T-cell (primary cell): ENCODE data around the gene NOL4L. TPM values are rescaled to one million over a fixed set of nuclear protein-coding genes. Genes with fewer than 3 reads are reported as not detected.

ENCODE experiments used
- ATAC-seq, 4 experiments: fragments of 200-7000 bp in 3 of 4; fragments of 150-1000 bp in 1 of 4; cut with Tn5 transposase; replicated peaks in 1 of 4; 1 replicate in 3 of 4; 2 replicates in 1 of 4; pipeline ENCODE4 v1.10.0; 2021; ENCODE audit warnings: moderate library complexity in 3 of 4, mild to moderate bottlenecking in 2 of 4, moderate number of reproducible peaks in 1 of 4
- CTCF ChIA-PET, 2 donors: fragments of 300-600 bp; sonication (Branson Sonifier 250); formaldehyde crosslinking; loops; one replicate each; lab custom pipeline; 2022; ENCODE audit warnings: antibody characterized with exemption in 2 of 2; lab: Charles Lee
- POLR2A ChIA-PET, 2 donors: fragments of 300-600 bp; sonication (Branson Sonifier 250); formaldehyde crosslinking; loops; one replicate each; lab custom pipeline; 2022; ENCODE audit warnings: antibody characterized with exemption in 2 of 2; lab: Charles Lee
- DNase-seq, 35 experiments: peaks; one replicate each; pipeline versions ENCODE4 v3.0.0 to v3.0.0-alpha.2; 2013 to 2023
- H3K27ac ChIP-seq: one replicate; pipeline ENCODE4 v1.5.1; 2013; ENCODE audit warnings: low read length
- H3K27me3 ChIP-seq, 2 experiments: replicated peaks in 1 of 2; 1 replicate in 1 of 2; 2 replicates in 1 of 2; pipeline versions ENCODE4 v1.6.1 to v1.7.0; 2013; ENCODE audit warnings: low read length in 1 of 2, mixed read lengths in 1 of 2; ENCODE audit not compliant: control insufficient read depth in 2 of 2, insufficient read depth in 2 of 2; ENCODE audit errors: extremely low read depth in 1 of 2
- H3K36me3 ChIP-seq, 2 donors: 1 replicate in 1 of 2; 2 replicates in 1 of 2; pipeline versions ENCODE4 v1.6.1 to v1.7.0; 2013; ENCODE audit warnings: low read length in 1 of 2; ENCODE audit not compliant: control insufficient read depth in 2 of 2, insufficient read depth in 1 of 2; ENCODE audit errors: extremely low read depth in 1 of 2
- H3K4me1 ChIP-seq, 2 experiments: 1 replicate in 1 of 2; 2 replicates in 1 of 2; pipeline versions ENCODE4 v1.6.1 to v1.7.0; 2013; ENCODE audit warnings: low read length in 2 of 2, mixed read lengths in 1 of 2; ENCODE audit not compliant: insufficient read depth in 2 of 2, control insufficient read depth in 1 of 2; ENCODE audit errors: extremely low read depth in 1 of 2
- H3K4me3 ChIP-seq, 2 donors: 1 replicate in 1 of 2; 2 replicates in 1 of 2; pipeline versions ENCODE4 v1.5.1 to v1.7.0; 2013; ENCODE audit warnings: mild to moderate bottlenecking in 2 of 2, low read length in 1 of 2, moderate library complexity in 1 of 2; ENCODE audit not compliant: control insufficient read depth in 1 of 2; ENCODE audit errors: extremely low read depth in 1 of 2
- H3K9me3 ChIP-seq: 2 replicates; pipeline ENCODE4 v1.7.0; 2013
- H3K27ac Mint-ChIP-seq, 2 donors: one replicate each; pipeline ENCODE4 v1.8.0; 2020 to 2021; ENCODE audit warnings: mild to moderate bottlenecking in 2 of 2, mixed read lengths in 2 of 2
- H3K27me3 Mint-ChIP-seq, 2 donors: one replicate each; pipeline ENCODE4 v1.8.0; 2021 to 2022; ENCODE audit warnings: mixed read lengths in 2 of 2
- H3K36me3 Mint-ChIP-seq: one replicate; pipeline ENCODE4 v1.8.0; 2021; ENCODE audit warnings: mixed read lengths
- H3K4me1 Mint-ChIP-seq, 3 donors: one replicate each; pipeline ENCODE4 v1.8.0; 2020 to 2022; ENCODE audit warnings: mixed read lengths in 3 of 3, mild to moderate bottlenecking in 1 of 3
- H3K4me3 Mint-ChIP-seq, 3 donors: one replicate each; pipeline ENCODE4 v1.8.0; 2020 to 2022; ENCODE audit warnings: mild to moderate bottlenecking in 3 of 3, mixed read lengths in 3 of 3, moderate library complexity in 3 of 3
- H3K9me3 Mint-ChIP-seq, 3 donors: one replicate each; pipeline ENCODE4 v1.8.0; 2020 to 2022; ENCODE audit warnings: mixed read lengths in 3 of 3
- WGBS: methylation state at CpG from one replicate; pipeline ENCODE4 v1.1.5; 2013; ENCODE audit warnings: missing lambda C conversion rate; ENCODE audit not compliant: insufficient coverage; 5-methylcytosine and 5-hydroxymethylcytosine counted together
- total RNA-seq, 35 experiments: library from RNA in 6 of 35; stranded (reverse) in 6 of 35; fragments of 120-200 nt in 1 of 35; gene quantifications; one replicate each; pipeline versions ENCODE4 v1.2.1 to v1.2.4 and lab custom pipeline; 2013 to 2026

NOL4L gene
- total RNA-seq, 5 donors from 2014 or later (not counting 1 experiment from before 2014, with no cell fraction given), result 63.5 to 88.8 (median 74.4) TPM

DNA sequence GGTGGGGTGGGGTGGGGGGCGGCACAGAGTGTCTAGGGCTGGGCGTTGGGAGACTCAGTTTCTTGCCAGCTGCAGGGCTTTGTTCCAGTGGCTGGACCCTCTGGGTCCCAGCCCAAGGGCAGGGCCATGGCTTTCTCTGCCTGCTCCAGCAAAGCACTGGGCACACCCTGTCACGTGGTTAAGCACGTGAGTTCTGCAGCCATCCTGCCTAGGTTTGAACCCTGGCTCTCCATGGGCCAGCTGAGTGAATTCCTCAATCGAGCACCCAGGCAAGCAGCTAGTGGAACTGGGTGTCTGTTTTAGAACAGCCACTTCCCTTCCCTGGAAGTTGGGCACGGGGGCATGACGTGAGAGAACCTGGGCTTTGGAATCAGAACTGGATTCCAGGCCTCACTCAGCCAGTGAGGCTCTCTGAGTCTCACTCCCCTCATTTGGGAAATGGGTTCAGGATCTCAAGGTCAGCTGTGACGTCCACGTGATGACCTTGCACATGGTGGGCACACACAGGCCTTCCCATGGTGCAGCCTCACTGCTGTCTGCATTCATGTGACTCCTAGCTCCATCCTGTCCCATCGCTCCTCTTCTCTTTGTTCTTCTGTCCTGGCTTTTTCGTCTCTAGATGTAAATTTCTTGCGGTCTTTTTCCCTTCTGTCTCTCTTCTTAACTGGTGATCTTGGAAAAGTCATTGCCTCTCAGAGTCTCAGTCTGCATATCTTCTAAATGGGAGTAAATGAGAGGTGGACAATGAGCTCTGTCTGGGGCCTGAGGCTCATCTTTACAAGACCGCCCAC lies 45.9 kb downstream of the NOL4L start:
- 13% methylated on average over 9 of the region's 13 CpGs for WGBS
- Mint-ChIP-seq H3K9me3 (no peaks in the 10 kb centered on the region), H3K27ac (peak overlapping the region; percentile 99), H3K36me3 (peaks cover 6% of the 10 kb centered on the region), H3K27me3 (no peaks in the 10 kb centered on the region), H3K4me1 (peaks cover 84 to 88% (median 87%) of the 10 kb centered on the region in 3 donors), H3K4me3 (peak overlapping the region; percentile 68 to 81 (median 72))
- peak overlapping the region; percentile 40 to 49 for H3K4me3 ChIP-seq
- peak in 1 of 35 experiments; percentile 36 for DNase-seq
- no peaks in the 10 kb centered on the region for H3K27me3 ChIP-seq
- ATAC-seq, result no peak
- CTCF ChIA-PET, result interaction anchor here (0.5 to 2.9 kb wide), 9 partner anchors 10 to 383 kb away, joined by 3 to 31 read pairs (median 5); no protein-coding TSS in a partner anchor
- H3K27ac ChIP-seq, result peak overlapping the region; percentile 95
- POLR2A ChIA-PET, result interaction anchor here (0.5 to 1.0 kb wide), 3 partner anchors 11 to 582 kb away, joined by 3 to 7 read pairs (median 6); no protein-coding TSS in a partner anchor
- peaks cover 56 to 93% of the 10 kb centered on the region in 2 experiments for H3K4me1 ChIP-seq
- H3K9me3 ChIP-seq, result no peaks in the 10 kb centered on the region
- peaks cover 0 to 4% of the 10 kb centered on the region in 2 donors for H3K36me3 ChIP-seq

GRCh38 chr20:32538526-32538939 lies 46.6 kb downstream of the NOL4L start:
- peak overlapping the region; percentile 99 for H3K27ac Mint-ChIP-seq
- no peaks in the 10 kb centered on the region for H3K9me3 Mint-ChIP-seq
- H3K27me3 Mint-ChIP-seq, result no peaks in the 10 kb centered on the region
- peaks cover 0 to under 1% of the 10 kb centered on the region in 2 donors for H3K36me3 ChIP-seq
- H3K27ac ChIP-seq, result peak overlapping the region; percentile 95
- DNase-seq, result peak in 20 of 35 experiments; percentile 21 to 71 (median 36)
- H3K27me3 ChIP-seq, result no peaks in the 10 kb centered on the region
- H3K4me3 ChIP-seq, result peak overlapping the region; percentile 17 to 40
- POLR2A ChIA-PET, result interaction anchor here (0.5 to 0.6 kb wide), 4 partner anchors 14 to 581 kb away, joined by 3 to 7 read pairs (median 4); no protein-coding TSS in a partner anchor
- CTCF ChIA-PET, result interaction anchor here (0.5 to 2.9 kb wide), 4 partner anchors 15 to 179 kb away, joined by 3 to 31 read pairs (median 4); no protein-coding TSS in a partner anchor
- peaks cover 62 to 93% of the 10 kb centered on the region in 2 experiments for H3K4me1 ChIP-seq
- 0% methylated on average over 7 of the region's 16 CpGs for WGBS
- peaks cover 85 to 88% (median 87%) of the 10 kb centered on the region in 3 donors for H3K4me1 Mint-ChIP-seq
- H3K4me3 Mint-ChIP-seq, result peak overlapping the region; percentile 61 to 81 (median 72)
- H3K36me3 Mint-ChIP-seq, result peaks cover 6% of the 10 kb centered on the region
- ATAC-seq, result peak in 1 of 4 experiments; percentile 0
- no peaks in the 10 kb centered on the region for H3K9me3 ChIP-seq

DNA sequence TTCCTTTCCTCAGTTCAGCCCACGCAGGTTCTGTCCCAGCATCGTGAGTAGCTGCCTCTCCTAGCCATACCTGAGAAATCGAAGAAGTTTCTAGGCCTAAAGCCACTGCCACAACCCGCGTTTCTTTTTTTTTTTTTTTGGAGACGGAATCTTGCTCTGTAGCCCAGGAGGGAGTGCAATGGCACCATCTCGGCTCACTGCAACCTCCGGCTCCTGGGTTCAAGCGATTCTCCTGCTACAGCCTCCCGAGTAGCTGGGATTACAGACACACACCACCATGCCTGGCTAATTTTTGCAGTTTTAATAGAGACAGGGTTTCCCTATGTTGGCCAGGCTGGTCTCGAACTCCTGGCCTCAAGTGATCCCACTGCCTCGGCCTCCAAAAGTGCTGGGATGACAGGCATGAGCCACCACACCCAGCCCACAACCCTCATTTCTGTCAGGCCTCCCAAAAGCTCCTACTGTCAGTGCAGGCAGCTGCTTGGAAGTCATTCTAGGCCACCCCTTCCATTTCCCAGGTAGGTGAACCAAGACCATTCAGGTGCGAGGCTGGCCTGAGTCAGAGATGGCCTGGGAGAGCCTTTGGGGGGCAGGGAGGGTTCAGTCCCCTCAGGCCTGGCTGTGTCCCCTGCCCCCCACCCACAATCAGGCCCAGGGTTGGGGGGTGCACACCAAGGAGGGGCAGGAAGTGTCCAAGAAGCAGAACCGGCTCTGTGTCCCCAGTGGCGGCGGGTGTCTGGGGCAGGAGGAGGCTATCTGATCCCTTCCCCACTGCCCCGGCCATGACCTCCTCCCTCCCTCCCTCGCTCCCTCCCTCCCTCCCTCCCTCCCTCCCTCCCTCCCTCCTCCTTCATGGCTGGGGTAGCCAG lies 47.2 kb downstream of the NOL4L start:
- peaks cover 68 to 93% of the 10 kb centered on the region in 2 experiments for H3K4me1 ChIP-seq
- no peaks in the 10 kb centered on the region for H3K36me3 ChIP-seq
- no peaks in the 10 kb centered on the region for H3K27me3 Mint-ChIP-seq
- peak overlapping the region; percentile 81 to 96 (median 92) for H3K4me3 Mint-ChIP-seq
- no peaks in the 10 kb centered on the region for H3K9me3 Mint-ChIP-seq
- H3K4me1 Mint-ChIP-seq, result peaks cover 87 to 88% (median 87%) of the 10 kb centered on the region in 3 donors
- no peaks in the 10 kb centered on the region for H3K9me3 ChIP-seq
- H3K36me3 Mint-ChIP-seq, result peaks cover 4% of the 10 kb centered on the region
- 31% methylated on average over 7 of the region's 18 CpGs for WGBS
- POLR2A ChIA-PET, result interaction anchor here (0.5 to 0.7 kb wide), 5 partner anchors 10 to 250 kb away, joined by 3 to 6 read pairs (median 5); no protein-coding TSS in a partner anchor
- H3K4me3 ChIP-seq, result peak overlapping the region; percentile 52 to 53
- peak overlapping the region; percentile 95 for H3K27ac ChIP-seq
- peak overlapping the region; percentile 99 to 100 for H3K27ac Mint-ChIP-seq
- no peaks in the 10 kb centered on the region for H3K27me3 ChIP-seq
- ATAC-seq (no peak), DNase-seq (peak in 1 of 35 experiments; percentile 21)
- CTCF ChIA-PET, result interaction anchor here (0.6 to 2.9 kb wide), 3 partner anchors 15 to 1182 kb away, joined by 3 to 31 read pairs (median 5); partner anchors contain the start of gene PXMP4 (in 1 of the 2)

DNA sequence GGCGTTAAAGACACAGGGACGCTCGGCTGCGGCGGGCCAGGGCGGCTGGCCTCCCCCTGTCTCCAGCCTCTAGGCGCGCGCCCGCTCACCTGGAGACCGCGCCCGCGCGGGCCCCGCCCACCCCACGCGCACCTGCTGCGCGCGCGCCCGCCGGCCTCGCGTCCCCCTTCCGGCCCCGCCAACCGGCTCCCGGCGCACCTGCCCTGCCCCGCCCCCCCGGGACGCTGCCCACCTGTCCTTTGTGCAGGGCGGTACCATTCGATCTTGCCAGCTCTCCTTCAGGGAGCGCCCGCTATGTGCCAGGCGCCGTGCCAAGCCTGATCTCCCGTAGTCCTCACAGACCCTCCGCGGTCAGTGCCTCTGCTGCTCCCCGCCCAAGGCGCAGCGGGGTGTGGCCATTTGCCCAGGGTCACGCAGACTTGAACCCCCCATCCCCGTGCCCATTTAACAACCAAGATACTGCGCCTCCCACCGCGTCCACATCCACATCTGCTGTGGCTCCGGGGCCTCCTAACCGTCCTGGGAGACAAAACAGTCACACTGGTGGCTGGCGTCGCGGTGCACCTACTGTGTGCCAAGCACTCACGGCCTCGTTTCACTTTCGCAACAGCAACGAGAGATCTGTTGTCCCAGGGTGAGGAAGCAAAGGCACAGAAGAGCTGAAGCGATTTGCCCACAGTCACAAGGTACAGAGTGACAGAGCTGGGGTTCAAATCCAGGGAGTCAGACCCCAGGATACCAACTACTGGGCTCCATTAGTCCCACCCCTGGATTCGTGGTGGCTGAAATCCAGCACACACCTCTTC lies 48.1 kb downstream of the NOL4L start:
- no peaks in the 10 kb centered on the region for H3K36me3 ChIP-seq
- Mint-ChIP-seq H3K9me3 (no peaks in the 10 kb centered on the region), H3K4me3 (peak overlapping the region; percentile 81 to 96 (median 92)), H3K4me1 (peaks cover 87 to 88% (median 87%) of the 10 kb centered on the region in 3 donors), H3K27me3 (no peaks in the 10 kb centered on the region), H3K27ac (peak overlapping the region; percentile 99 to 100), H3K36me3 (peaks cover under 1% of the 10 kb centered on the region)
- ChIA-PET POLR2A (interaction anchor here (0.6 to 1.1 kb wide), 8 partner anchors 9 to 406 kb away, joined by 3 to 7 read pairs (median 4); no protein-coding TSS in a partner anchor), CTCF (interaction anchor here in 1 of 2 donors (0.8 kb wide), 1 partner anchor 1183 kb away, joined by 5 read pairs; the partner anchor contains the start of gene PXMP4)
- DNase-seq, result peak; percentile 45 to 80 (median 61)
- H3K9me3 ChIP-seq, result no peaks in the 10 kb centered on the region
- no peaks in the 10 kb centered on the region for H3K27me3 ChIP-seq
- under 1% methylated on average over 61 of the region's 62 CpGs for WGBS
- peaks cover 68 to 93% of the 10 kb centered on the region in 2 experiments for H3K4me1 ChIP-seq
- peak; percentile 13 to 26 (median 20) for ATAC-seq
- H3K27ac ChIP-seq, result peak overlapping the region; percentile 95
- H3K4me3 ChIP-seq, result peak overlapping the region; percentile 15 to 53
